GM12864 (cell line): ENCODE results near the gene LDLRAD4.

Experiments used
- DNase-seq: peaks from one replicate; pipeline ENCODE4 v3.0.0-alpha.2; 2011; ENCODE audit warnings: low read depth
- H3K4me3 ChIP-seq: 2 replicates; pipeline ENCODE4 v1.5.1; 2011; ENCODE audit warnings: mild to moderate bottlenecking, low read depth, low read length, control low read depth
- CTCF ChIP-seq: IDR thresholded peaks from 2 replicates; pipeline ENCODE4 v1.5.1; 2011; ENCODE audit warnings: low read depth, mild to moderate bottlenecking, moderate library complexity, low read length, control low read depth, inconsistent platforms; ENCODE audit errors: missing control alignments

The LDLRAD4 gene

GRCh38 chr18:13395577-13395976 is 177.0 kb downstream of the LDLRAD4 start:
- H3K4me3 ChIP-seq: no peak overlapping the region
- no peak for DNase-seq
- no peak for TF ChIP-seq CTCF

GRCh38 chr18:13397504-13398163 is 179.1 kb downstream of the LDLRAD4 start:
- TF ChIP-seq CTCF: no peak
- H3K4me3 ChIP-seq: no peak overlapping the region
- DNase-seq: no peak

- DNase-seq: no peak
- no peak for TF ChIP-seq CTCF
- no peak overlapping the region for H3K4me3 ChIP-seq
Measured at GRCh38 chr18:13398631-13399030, 180.1 kb downstream of the LDLRAD4 start.

GRCh38 chr18:13399511-13399910 is 181.0 kb downstream of the LDLRAD4 start:
- TF ChIP-seq CTCF: no peak
- DNase-seq: no peak

GRCh38 chr18:13400636-13401315 is 182.2 kb downstream of the LDLRAD4 start:
- no peak for DNase-seq

More at GRCh38 chr18:13399511-13399910, 181.0 kb downstream of the LDLRAD4 start:
- no peak overlapping the region for H3K4me3 ChIP-seq

GRCh38 chr18:13401404-13401803 is 182.8 kb downstream of the LDLRAD4 start:
- no peak overlapping the region for H3K4me3 ChIP-seq
- no peak for DNase-seq
- no peak for TF ChIP-seq CTCF

More at GRCh38 chr18:13400636-13401315, 182.2 kb downstream of the LDLRAD4 start:
- H3K4me3 ChIP-seq: no peak overlapping the region
- no peak for TF ChIP-seq CTCF
